NCI-H82 (cell line): ENCODE measurements around the gene CRNKL1.
A peak's percentile ranks its signal among the peaks of the same experiment; 100 is the strongest.

Experiments used
- DNase-seq: peaks from one replicate; lab custom pipeline; 2025; lab: John Stamatoyannopoulos, UW

Gene CRNKL1

DNA sequence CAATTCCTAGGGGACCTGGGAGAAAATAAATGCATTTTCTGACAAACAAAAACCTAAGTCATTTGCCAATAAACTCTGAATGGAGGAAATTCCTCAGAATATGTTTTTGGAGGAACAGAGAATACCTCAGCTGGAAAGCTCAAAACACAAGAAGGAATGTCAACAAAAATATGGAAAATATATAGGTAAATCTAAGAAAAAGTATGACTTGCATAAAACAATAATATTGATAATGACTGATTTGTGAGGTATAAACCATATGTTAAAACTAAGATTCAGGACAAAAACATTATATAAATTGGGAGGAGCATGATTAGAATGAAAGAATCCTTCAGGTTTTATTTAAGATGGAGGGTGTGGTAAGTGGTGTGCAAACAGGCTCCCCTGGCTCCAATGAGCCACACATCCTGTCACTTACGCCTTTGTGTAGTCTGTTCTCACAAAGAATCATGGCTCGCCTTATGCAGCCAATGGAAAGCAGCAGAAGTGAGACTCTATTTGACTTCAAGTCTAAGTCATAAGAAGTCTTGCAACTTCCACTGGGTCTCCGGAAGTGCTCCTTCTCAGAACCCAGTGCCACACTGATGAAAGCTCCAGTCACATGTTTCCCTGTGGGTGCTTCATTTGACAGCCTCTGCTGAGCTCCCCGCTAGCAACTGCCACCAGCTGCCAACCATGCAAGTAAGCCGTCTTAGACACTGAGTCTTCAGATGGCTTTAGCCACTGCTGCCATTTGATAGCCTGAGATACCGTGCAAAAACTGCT, 8.2 kb upstream of the CRNKL1 start:
- peak; percentile 85 for DNase-seq

DNA sequence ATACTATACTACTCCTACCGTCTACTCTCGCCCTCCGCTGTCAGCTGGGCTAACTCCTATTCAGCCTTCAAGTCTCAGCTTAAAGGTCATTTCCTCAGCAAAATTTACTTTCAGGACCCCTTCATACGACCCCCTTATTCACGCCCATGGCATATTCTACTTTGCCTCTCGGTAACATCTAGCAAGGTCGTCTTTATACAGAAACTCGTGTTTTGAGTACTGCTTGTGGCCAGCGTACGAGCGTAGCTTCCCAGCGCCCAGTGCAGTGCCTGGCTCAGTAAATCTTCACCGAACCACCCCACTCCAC, 546 bp downstream of the CRNKL1 start:
- DNase-seq = no peak

DNA sequence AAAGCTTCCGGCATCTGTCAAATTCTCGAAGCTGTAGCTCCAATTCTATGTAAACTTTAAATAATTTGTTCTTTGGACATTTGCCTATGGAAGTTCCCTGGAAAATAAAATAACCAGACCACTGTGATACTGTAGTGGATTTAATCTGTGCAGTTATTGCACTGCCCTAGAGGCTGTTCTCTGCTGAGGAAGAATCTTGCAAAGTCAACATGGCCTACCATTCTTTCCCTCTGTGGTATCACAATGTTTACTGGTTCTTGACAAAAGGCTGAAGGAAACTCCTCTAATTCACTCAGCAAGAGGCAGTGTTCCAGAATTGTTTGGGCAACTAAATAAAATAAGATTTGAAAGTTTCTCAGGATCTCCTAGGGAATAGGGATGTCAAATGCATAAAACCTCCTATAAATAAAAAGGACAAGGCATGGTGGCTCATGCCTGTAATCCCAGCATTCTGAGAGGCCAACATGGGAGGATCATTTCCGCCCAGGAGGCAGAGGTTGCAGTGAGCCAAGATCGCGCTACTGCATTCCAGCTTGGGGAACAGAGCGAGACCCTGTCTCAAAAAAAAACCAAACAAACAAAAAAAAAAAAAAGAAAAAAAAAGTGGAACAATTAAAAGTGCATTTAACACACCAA, 12.4 kb downstream of the CRNKL1 start:
- no peak for DNase-seq

DNA sequence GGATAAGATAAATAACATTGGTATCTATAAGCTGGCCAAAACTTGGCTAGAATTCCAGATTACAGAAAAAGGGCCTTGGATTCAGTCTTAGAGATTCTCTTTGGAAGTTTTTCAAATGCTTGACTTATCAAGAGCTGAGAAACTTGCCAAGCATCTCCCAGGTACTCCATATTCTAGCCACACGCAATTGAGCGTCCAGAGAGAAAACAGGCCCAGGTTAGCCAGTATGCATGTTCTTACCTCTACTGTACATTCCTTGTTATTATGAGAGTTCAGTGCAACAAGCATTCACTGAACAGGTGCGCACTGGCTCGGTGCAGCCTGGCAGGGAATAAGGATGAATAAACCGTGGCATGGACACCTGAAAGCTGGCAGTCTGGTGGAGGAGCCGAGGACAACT, 13.7 kb downstream of the CRNKL1 start:
- DNase-seq = no peak

DNA sequence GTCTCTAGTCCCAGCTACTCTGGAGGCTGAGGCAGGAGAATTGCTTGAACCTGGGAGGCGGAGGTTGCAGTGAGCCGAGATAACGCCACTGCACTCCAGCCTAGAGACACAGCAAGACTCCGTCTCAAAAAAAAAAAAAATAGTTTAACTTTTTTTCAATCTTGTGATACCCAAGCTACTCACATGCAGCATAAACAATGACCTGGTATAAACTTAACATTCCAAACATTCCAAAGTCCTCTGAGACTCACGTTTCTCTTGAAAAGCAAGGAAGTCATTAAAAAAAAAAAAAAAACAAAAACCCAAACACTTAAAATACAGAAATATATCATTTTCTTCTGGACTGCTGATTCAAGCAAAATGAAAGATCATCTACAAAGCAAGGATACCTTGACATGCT, 14.3 kb downstream of the CRNKL1 start:
- no peak for DNase-seq

DNA sequence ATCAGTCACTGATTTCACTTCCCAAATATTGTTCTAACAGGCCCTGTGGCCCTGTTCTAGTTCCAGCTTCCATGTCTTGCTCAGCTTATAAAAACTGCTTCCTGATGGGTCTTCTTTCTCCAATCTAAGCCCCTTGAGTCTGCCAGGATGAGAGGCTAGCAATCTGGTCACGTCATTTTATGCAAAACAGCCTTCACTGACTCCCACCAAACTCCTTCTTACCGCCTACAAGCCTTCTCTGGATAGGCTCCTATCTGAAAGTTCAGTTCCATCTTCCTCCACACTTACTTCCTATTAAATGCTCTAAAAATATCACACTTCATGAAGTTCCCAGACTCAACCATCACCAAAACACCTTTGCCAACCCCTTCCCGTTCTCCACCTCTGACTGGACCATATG, 15.5 kb downstream of the CRNKL1 start:
- no peak for DNase-seq

DNA sequence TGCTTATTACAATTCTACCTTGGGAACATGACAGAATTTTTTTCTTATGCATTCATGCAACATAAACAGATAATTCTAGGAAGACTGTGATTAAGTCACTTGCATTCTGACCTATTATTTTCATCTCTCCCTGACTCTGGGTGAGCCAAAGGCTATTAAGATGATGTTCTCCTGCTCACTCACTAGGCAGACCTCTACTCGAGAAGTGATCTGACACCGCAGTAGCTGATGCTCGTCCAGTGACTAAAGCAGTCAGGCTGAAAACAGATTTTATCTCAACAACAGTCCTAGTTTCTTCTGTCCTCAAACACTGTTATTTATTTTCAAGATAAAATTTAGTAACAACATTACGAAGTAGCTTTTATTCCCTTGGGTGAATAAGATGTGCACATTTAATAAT, 17.8 kb downstream of the CRNKL1 start:
- no peak for DNase-seq

DNA sequence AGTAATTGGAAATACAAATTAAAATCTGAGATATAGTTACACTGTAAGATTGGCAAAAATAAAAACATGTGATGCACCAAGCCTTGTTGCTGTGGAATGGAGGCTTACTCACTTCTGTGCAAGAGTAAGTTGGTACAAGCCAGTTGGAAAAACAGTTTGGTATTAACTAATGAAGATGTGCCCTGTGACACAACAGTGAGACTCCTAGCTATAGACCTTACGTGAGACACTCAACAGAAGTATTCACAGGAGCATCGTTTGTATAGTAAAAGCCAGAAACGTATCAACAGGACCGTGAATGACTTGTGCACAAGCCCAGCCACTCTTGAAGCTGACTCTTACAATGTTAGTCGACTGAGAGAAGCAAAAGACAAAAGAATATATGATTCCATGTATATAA, 20.5 kb downstream of the CRNKL1 start:
- no peak for DNase-seq

DNA sequence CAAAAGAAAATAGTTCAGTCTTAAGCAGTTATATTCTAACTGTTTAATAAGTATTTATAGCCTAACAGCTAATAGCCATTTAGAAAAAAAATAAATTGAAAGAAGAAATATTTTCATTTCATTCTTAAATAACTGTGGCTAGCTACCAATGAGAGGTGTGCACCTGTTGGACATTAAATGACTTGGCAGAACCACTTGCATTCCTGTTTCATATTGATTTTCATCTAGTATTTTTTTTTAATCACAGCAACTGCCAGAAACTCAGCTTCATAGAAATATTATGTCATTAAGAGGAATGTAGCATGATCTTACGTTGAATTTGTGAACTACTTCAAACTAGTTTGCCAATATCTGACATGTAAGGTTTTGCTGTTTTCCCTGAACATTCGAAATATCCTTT, 25.0 kb downstream of the CRNKL1 start:
- DNase-seq = no peak

DNA sequence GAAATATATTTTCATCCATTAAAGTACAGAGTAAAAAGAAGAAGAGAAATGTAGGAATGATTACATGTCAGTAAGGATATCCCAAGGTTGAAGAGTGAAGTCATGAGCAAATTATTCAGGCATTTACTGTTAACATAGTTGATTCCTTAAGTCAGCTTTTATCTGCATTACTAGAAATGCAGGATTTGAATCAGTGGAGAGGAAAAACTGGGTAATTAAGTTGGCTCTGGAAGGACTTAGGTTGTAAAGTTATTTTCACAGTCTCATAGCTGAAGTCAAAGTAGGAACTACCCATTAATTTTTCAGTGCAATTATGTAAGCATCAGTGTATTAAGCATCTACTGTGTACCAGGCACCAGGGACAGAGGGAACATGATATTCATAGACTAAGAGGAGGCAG, 27.3 kb downstream of the CRNKL1 start:
- no peak for DNase-seq

DNA sequence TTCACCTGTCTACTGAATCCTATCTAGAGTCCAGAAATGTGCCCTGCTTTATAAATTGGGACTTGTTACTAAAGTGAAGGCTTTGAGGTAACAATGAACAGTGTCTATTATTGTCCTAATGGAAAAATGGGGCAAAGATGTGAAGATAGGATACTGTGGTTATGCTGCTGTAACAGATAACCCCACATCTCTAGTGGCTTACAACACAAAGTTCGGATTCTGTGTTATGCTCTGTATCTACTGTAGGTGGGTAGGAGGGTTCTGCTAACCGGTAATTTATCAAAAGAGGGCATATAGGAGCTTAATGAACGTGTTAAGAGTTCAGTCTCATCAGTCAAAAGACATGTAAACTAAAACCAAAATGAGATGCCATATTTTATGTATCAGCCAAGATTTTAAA, 28.9 kb downstream of the CRNKL1 start:
- no peak for DNase-seq

DNA sequence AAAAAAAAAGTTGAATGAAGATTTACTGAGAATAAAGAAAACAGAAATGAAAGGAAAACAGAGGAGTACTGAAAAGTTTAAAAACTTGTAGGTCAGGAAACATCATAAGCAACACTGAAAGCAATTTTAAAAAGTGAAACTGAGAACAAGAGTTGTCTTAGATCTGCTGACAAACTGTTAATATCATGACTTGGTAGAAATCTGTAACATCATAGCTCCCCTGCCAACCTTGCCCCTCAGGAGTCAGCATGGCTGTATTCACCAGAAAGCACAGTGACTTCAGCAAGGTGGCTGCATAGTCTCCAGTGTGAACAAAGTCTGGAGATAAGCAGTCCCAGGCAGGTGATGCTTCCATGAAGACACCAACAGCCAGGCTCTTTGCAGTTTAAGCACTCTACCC, 29.8 kb downstream of the CRNKL1 start:
- DNase-seq = no peak

DNA sequence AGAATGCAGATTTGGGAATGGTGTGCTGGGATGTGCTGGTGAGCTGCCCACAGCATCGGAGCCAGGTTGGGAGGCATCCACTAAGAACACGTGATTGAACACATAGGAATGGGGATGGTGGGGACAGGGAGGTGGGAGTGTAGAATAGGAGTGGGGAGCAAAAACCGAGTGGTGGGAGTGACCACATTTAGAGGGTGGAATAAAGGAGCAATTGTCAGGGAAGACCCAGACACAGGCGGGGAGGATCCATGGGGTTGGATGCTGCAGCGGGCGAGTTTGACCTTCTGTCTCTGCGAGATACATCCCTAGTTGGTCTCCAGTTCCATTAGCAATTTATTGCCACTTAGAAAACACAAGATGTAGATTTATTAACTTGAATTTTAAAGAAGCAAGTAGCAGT, 30.4 kb downstream of the CRNKL1 start:
- DNase-seq = no peak

DNA sequence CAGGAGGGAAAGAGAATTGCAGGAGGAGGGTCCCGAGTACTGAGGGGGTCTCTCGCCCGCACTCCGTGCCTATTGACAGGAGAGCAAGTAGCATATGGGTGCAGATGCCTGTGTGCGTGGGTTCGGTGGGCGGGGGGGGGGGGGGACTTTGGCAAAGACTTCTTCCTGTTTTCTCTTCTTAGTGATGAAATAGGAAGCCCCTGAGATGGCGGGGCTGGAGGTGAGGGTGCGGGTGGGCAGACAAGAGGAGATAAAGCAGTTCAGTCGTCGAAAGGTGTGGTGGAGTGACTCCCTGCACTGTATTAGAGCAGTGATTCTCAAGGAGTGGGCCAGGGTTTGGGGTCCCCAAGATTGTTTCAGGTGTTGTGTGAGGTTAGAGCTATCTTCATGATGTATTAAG, 31.4 kb downstream of the CRNKL1 start:
- DNase-seq = no peak

DNA sequence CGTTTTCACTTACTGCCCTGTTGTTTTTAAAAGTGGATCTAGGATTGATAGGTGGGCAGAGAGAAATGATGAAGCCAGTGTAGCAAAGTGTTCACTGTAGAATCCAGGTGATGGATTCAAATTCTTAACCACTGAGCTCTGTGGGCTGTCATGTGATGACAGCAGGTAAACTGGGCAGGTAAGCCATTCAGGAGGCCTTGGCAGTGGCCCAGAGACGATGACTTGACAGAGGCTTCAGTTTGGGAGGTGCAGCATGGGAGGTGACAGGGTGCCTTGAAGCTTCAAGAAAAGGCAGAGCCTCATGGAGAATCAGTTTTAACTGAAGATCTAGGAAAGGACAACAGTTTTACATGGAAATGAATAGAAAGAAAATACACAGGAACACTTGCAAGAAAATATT, 33.1 kb downstream of the CRNKL1 start:
- no peak for DNase-seq

DNA sequence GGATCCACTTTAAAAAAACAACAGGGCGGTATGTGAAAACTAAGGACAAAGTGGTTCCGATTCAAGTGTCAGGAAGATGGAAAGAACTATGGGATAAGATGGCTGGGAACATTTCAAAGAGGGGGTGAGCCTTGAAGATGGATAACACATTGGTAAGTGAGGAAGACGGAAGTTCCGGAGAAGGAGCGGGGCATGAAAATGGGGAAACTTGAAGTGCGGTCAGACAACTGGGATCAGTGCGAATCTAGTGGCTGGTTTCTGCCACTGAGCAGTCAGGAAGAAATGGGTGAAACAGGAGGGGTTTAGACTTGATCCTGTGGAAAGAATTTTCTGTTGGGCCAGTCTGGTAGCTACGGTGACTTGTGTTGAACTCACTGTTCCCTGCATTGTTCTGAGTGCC, 33.9 kb downstream of the CRNKL1 start:
- DNase-seq = no peak

DNA sequence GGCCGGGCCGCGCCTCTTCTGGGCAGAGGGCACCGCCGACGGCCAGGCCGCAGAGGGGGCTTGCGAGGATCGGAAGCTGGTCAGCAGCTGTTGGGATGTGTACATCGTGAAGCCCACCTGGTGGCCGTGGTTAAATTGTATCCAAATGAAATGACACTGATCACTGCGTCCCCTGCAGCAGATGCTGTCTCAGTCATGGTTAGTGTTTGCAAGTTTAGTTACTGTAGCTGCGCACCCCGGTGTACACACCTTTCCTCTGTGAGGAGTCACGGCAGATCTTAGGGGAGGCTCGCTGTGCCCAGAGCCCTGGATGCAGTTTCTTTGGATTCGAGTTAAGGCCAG, 34.5 kb downstream of the CRNKL1 start:
- DNase-seq = peak; percentile 28

DNA sequence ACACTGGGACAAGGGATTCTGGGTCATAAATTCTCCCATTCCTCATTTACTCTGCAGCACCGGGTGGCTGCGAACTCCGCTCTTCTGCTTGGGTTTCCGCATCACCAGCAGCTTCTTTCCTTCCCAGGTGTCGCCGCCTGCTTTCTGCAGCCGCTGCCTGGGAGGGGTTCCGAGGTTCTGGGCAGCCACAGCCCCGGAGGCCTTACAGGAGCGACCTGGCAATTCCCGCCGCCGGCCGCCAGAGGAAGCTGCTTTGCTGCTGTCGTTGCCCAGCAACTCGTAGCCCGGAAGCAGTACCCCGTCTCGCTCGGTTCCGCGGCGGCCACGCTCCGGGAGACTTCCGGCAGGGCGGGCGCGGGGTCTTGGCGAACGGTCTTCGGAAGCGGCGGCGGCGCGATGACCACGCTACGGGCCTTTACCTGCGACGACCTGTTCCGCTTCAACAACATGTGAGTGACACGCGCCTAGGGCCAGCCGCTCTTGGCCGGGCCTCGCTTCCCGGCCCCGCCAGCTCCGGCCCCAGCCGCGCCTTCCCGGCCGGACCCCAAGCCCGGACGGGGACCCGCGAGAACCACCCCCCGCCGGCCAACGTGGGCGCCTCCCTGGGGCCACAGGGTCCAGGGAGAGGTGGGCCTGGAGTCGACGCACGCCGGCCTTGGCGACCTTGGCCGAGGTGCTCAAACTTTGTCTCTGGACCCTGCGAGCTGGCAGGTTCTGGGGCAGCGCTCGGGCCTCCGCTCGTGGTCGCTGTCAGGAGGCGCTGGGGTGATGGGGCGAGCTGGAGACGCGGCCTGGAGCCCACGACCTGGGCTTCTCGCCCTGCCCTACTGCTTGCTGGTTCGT, 35.0 kb downstream of the CRNKL1 start, which contains the start of gene NAA20:
TSS of gene NAA20 (plus strand) at position 362 of the 843 bp plus-strand sequence. CDS start at position 397, 35 bp downstream.
- DNase-seq = peak; percentile 96

DNA sequence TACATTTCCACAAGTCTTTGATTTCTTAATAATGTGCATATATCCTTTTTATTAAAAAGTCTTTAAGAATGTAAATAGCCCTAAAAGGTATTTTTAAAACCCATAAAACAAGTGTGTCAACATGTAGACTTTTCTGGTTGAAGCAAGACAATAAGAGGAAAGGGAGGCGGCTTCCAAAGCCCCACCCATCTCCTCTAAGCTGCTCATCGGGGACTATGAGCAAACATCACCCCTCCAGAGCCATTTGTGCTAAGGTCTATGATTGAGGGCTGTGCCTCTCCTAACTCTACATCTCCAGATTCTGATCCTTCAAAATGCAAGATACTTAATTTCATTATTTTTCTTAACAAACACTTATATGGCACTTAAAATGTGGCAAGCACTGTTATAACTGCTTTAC, 37.6 kb downstream of the CRNKL1 start:
- DNase-seq = peak; percentile 56

DNA sequence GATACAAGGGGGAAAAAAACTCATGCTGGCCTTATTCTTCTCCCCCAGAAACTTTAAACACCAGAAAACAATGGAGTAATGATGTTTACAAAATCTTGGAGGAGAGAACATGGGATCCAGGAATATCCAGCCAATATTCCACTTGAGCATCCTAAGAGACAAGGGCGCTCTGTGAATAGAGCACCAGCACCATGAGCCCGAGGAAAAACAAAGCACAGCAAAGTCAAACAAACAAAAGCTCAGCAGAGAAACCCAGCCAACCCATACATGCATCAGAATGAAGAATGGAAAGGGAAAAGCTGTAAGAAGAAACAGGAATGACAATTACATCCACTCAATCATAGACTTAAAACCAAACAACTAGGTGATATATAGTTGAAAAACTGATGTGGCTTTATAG, 39.7 kb downstream of the CRNKL1 start:
- no peak for DNase-seq

DNA sequence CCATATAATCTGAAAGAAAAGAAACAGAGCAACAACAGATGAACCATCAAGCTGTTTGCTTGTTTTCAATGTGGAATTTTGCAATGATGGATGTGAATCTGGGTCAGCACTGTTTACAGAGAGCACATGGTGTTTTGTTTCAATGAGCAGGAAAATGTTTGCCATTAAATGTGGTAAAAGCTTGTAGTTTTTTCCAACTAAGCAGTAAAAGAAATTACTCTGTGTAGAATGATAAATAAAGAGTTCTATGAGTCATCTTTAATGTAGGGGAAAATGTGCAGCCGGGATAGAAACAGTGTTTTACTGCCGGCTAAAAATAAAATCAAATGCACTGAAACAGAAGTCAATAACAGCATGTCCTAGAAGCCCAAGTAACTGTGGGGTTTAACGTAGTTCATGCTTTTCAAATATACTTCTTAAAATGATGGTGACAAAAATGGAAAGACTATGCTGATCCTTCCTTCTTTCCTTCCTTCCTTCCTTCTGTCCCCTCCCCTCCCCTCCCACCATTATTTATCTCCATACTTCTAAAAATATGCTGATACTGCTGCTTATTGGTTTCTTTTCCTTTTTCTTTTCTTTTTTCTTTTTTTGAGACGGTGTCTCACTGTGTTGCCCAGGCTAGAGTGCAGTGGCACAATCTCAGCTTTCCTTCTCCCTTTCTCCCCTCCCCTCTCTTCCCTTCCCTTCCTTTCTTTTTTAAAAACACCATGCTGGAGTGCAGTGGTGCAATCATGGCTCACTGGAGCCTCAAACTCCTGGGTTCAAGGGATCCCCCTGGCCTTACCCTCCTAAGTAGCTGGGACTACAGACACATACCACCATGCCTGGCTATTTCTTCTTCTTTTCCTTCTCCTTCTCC, 41.4 kb downstream of the CRNKL1 start:
- DNase-seq = no peak

DNA sequence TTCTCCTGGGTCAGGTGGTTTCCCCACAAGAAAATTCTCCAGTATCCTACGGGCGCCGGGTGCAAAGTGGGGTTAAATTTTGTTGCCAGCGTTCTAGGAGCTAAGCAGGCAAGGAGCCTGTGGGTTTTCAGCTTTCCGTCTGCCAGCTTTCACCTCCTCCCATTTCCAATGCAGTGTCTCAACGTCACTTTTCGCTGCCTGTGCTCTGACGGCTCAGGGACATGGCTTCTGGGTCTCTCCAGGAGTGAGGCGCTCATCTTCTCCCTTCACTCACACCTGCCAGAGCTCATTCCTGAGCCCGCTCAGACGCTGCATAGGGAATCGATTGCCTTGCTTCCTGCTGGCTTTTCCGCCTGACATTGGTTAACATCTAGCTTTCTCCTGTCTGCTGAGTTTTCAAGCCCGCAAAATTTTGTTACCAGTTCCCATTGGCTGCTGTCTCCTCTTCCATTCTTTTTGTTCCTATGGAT, 42.4 kb downstream of the CRNKL1 start:
- peak; percentile 4 for DNase-seq
